ENCODE data around the gene SEMA4A. TPM values are rescaled to one million over a fixed set of nuclear protein-coding genes. Genes with fewer than 3 reads are reported as not detected.

Gene SEMA4A
- total RNA-seq, 4 donors from 2014 or later = 1.7 to 4.1 (median 2.6) TPM

- intact Hi-C loops (cut with DNase I) = no loop called here
- H3K9me3 ChIP-seq = no peaks in the 10 kb centered on the region
- TF ChIP-seq, protein P1, sequence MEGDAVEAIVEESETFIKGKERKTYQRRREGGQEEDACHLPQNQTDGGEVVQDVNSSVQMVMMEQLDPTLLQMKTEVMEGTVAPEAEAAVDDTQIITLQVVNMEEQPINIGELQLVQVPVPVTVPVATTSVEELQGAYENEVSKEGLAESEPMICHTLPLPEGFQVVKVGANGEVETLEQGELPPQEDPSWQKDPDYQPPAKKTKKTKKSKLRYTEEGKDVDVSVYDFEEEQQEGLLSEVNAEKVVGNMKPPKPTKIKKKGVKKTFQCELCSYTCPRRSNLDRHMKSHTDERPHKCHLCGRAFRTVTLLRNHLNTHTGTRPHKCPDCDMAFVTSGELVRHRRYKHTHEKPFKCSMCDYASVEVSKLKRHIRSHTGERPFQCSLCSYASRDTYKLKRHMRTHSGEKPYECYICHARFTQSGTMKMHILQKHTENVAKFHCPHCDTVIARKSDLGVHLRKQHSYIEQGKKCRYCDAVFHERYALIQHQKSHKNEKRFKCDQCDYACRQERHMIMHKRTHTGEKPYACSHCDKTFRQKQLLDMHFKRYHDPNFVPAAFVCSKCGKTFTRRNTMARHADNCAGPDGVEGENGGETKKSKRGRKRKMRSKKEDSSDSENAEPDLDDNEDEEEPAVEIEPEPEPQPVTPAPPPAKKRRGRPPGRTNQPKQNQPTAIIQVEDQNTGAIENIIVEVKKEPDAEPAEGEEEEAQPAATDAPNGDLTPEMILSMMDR (IDR thresholded peaks at IDR 0.05) = no peak
- TF ChIP-seq POLR2AphosphoS5 (IDR thresholded peaks at IDR 0.05) (peak in 1 of 2 donors; percentile 13), EP300 (IDR thresholded peaks at IDR 0.05) (no peak)
- H3K36me3 ChIP-seq = peaks cover 15 to 17% (median 15%) of the 10 kb centered on the region in 4 donors
- peak; percentile 93 for DNase-seq (ENCODE audit: extremely low spot score)
- WGBS = 6% methylated on average over 10 of the region's 15 CpGs
- peaks cover 92 to 100% (median 96%) of the 10 kb centered on the region in 4 donors for H3K4me1 ChIP-seq
- peak overlapping the region; percentile 32 to 69 (median 44) for H3K4me3 ChIP-seq
- peak overlapping the region; percentile 92 to 100 (median 96) for H3K27ac ChIP-seq (replicated peaks in 1 of 4)
- no peaks in the 10 kb centered on the region for H3K27me3 ChIP-seq
Measured at GRCh38 chr1:156126630-156127534, 26.5 kb upstream of the SEMA4A start.

GRCh38 chr1:156128308-156128653, 25.1 kb upstream of the SEMA4A start:
- 11% methylated on average over 2 of the region's 2 CpGs for WGBS
- DNase-seq (ENCODE audit: extremely low spot score) = no peak
- peak overlapping the region; percentile 23 to 69 (median 37) for H3K4me3 ChIP-seq
- H3K9me3 ChIP-seq = no peaks in the 10 kb centered on the region
- intact Hi-C loops (cut with DNase I) = no loop called here
- peak in 1 of 2 donors; percentile 4 for TF ChIP-seq POLR2AphosphoS5 (IDR thresholded peaks at IDR 0.05)
- no peak for TF ChIP-seq EP300 (IDR thresholded peaks at IDR 0.05)
- H3K27ac ChIP-seq (replicated peaks in 1 of 4) = peak overlapping the region; percentile 92 to 100 (median 96)
- peaks cover 29 to 30% (median 29%) of the 10 kb centered on the region in 4 donors for H3K36me3 ChIP-seq
- H3K4me1 ChIP-seq = peaks cover 79 to 100% (median 85%) of the 10 kb centered on the region in 4 donors
- H3K27me3 ChIP-seq = no peaks in the 10 kb centered on the region

DNA sequence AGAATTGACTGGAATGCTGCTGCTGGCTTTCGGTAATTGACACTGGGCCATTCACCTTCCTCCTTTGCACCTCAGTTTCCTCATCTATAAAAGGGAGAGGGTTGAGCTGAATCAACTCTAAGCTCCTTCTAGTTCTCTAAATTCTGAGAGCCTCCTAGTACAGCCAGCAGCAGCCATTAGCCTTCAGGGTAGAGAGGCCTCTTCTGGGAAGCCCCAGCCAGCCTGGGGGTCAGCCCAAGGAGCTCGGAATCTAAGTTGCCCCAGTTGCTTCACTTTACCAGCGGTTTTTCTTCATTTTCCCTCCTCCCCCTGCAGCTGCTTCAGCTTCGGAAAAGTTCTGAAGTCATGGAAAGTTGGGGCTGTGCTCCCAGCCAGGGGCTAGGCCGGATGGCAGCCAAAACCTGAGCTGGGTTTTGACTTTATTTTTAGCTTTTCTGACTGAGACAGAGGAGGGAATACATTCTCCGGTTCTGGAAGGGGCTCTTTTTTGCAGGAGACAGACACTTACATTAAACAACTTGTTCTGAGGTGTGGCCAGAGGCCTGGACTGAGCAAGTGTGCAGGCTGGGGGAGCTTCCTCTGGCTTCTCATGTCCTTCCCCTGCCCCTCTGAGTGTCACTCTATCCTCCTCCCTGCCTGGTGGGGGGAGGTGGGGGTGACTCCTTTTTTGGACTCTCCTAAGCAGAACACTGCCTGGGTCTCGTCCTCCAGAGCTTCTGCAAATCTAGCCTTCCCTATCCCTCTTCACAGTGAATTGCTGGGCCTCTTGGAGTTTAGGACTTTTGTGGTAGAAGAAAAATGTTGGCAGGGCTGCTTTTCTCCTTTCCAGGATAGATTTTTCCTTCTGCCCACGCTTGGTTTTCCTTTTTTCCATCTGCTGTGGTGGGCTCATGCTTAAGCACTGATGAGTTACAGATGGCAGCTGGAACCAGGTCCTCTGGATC, 24.5 kb upstream of the SEMA4A start:
- Histone ChIP-seq H3K4me1 (peaks cover 72 to 100% (median 80%) of the 10 kb centered on the region in 4 donors), H3K27me3 (no peaks in the 10 kb centered on the region), H3K9me3 (no peaks in the 10 kb centered on the region), H3K36me3 (peaks cover 36% of the 10 kb centered on the region in 4 donors), H3K27ac (replicated peaks in 1 of 4) (peak overlapping the region; percentile 92 to 100 (median 96)), H3K4me3 (peak overlapping the region; percentile 23 to 69 (median 37))
- no peak for DNase-seq (ENCODE audit: extremely low spot score)
- intact Hi-C loops (cut with DNase I) = no loop called here
- WGBS = 11% methylated on average over 8 of the region's 8 CpGs
- TF ChIP-seq POLR2AphosphoS5 (IDR thresholded peaks at IDR 0.05) = peak in 1 of 2 donors; percentile 86
- TF ChIP-seq, protein P1 (IDR thresholded peaks at IDR 0.05) = no peak

DNA sequence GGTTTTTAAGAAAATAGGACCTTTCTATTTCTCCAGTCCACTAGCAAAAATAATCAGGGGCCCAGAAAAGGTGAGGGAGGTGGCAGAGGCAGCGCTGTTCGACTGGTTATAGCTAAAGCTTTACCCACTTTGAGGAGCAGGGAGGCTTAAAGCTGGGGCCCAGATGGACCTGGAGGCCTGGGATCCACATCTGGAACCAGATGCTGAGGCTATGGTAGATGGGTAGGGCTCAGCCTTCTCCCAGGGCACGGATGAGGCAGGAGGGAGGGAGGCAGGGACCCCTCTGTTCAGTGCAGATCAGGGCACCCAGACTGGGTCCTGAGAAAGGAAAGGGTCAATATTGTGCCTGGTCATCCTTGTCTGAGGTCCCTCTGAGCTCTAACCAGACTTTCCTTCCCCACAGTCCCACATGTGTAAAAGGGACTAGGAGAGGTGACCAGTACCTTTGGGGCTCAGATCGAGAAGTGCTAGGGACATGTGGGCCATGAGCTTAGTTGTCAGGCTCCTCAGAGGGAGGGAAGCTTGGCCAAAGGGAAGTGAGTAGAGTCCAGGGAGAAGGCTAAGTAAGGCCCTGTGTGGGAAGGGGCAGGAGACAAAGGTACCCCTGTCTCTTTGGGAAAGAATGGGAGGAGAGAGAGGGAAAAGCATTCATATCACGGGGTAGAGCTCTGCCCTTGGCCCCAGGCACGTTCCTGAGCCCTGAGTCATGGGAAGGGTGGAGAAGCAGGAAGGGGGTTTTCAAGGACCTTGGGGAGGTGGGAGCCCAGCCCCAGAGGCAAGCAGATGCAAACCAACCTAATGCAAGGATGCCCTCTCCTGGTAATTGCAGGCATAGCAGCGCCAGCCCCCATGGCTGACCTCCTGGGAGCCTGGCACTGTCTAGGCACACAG, 23.5 kb upstream of the SEMA4A start:
- H3K9me3 ChIP-seq = no peaks in the 10 kb centered on the region
- TF ChIP-seq EP300 (IDR thresholded peaks at IDR 0.05) = no peak
- TF ChIP-seq, protein P1 (IDR thresholded peaks at IDR 0.05) = peak; percentile 99
- TF ChIP-seq POLR2AphosphoS5 (IDR thresholded peaks at IDR 0.05) = peak in 1 of 2 donors; percentile 84
- no peak for TF ChIP-seq POLR2A (IDR thresholded peaks at IDR 0.05; ENCODE audit: low read depth)
- no peaks in the 10 kb centered on the region for H3K27me3 ChIP-seq
- peak overlapping the region; percentile 23 to 69 (median 32) for H3K4me3 ChIP-seq
- WGBS = 20% methylated on average over 7 of the region's 7 CpGs
- no peak for DNase-seq (ENCODE audit: extremely low spot score)
- intact Hi-C loops (cut with DNase I) = loop anchor here (1.0 kb wide), 1 partner anchor 34 kb away; no protein-coding TSS in a partner anchor
- H3K4me1 ChIP-seq = peaks cover 65 to 100% (median 70%) of the 10 kb centered on the region in 4 donors
- H3K36me3 ChIP-seq = peaks cover 46% of the 10 kb centered on the region in 4 donors
- peak overlapping the region; percentile 92 to 100 (median 96) for H3K27ac ChIP-seq (replicated peaks in 1 of 4)
